GM12891 (cell line): ENCODE results near the gene UNC5A.

ENCODE experiments used
- PAX5 ChIP-seq: IDR thresholded peaks from 2 replicates; pipeline ENCODE4 v1.6.1; 2011; ENCODE audit warnings: low read length, moderate library complexity, mild to moderate bottlenecking; ENCODE audit not compliant: insufficient read depth, severe bottlenecking
- POLR2A ChIP-seq: IDR thresholded peaks from 2 replicates; pipeline ENCODE4 v1.6.1; 2011; ENCODE audit warnings: low read depth, low read length, control low read depth
- POLR2AphosphoS5 ChIP-seq: IDR thresholded peaks from 2 replicates; pipeline ENCODE4 v1.6.1; 2011; ENCODE audit warnings: low read depth, low read length, control low read depth
- POU2F2 ChIP-seq: IDR thresholded peaks from 2 replicates; pipeline ENCODE4 v1.6.1; 2011; ENCODE audit warnings: low read depth, mild to moderate bottlenecking, control low read depth, low read length, moderate library complexity
- SPI1 ChIP-seq: IDR thresholded peaks from 2 replicates; pipeline ENCODE4 v1.6.1; 2011; ENCODE audit warnings: low read depth, low read length, control low read depth
- TAF1 ChIP-seq: IDR thresholded peaks from 2 replicates; pipeline ENCODE4 v1.6.1; 2011; ENCODE audit warnings: low read depth, low read length, control low read depth

- no peak for TF ChIP-seq POLR2A
- TF ChIP-seq TAF1 = no peak
- TF ChIP-seq POLR2AphosphoS5 = no peak
- no peak for TF ChIP-seq SPI1
- TF ChIP-seq PAX5 = no peak
- no peak for TF ChIP-seq POU2F2
Observed at GRCh38 chr5:176875783-176876505, 65.6 kb downstream of the UNC5A start.
